Colonic mucosa (tissue), 4 donors: ENCODE measurements around the gene BID. TPM values are rescaled to one million over a fixed set of nuclear protein-coding genes. Genes with fewer than 3 reads are reported as not detected.

ENCODE experiments used
- DNase-seq: peaks from one replicate; pipeline ENCODE4 v3.0.0-alpha.2; 2020
- H3K27ac ChIP-seq: fragments of 200-600 bp; one replicate; pipeline ENCODE4 v1.8.0; 2021
- H3K27me3 ChIP-seq: fragments of 200-600 bp; one replicate; pipeline ENCODE4 v1.8.0; 2021
- H3K36me3 ChIP-seq: fragments of 200-600 bp; one replicate; pipeline ENCODE4 v1.8.0; 2021
- H3K4me1 ChIP-seq: fragments of 200-600 bp; one replicate; pipeline ENCODE4 v1.8.0; 2021; ENCODE audit warnings: mild to moderate bottlenecking
- H3K4me3 ChIP-seq: fragments of 200-600 bp; one replicate; pipeline ENCODE4 v1.8.0; 2021
- H3K9ac ChIP-seq, 2 donors: one replicate each; pipeline ENCODE4 v1.7.0; 2013; ENCODE audit warnings: control low read depth in 2 of 2, low read depth in 2 of 2, low read length in 2 of 2
- H3K9me3 ChIP-seq: fragments of 200-600 bp; one replicate; pipeline ENCODE4 v1.8.0; 2021
- intact Hi-C: fragments of 100-400 bp; cut with DNase I; formaldehyde crosslinking; loops from one replicate; pipeline ENCODE4 v1.14.1; 2022
- total RNA-seq, 2 donors: library from RNA; stranded (reverse); fragmentation: NEBNext Ultra II Directional in 1 of 2; extraction: Animal tissue kit (Norgen Biotek cat#: 25700) in 1 of 2; gene quantifications; one replicate each; pipeline ENCODE4 v1.2.1, GENCODE V29; 2021
- TF ChIP-seq, protein P1 (sequence below): fragments of 200-600 bp; IDR thresholded peaks from one replicate; pipeline ENCODE4 v1.8.0; 2022; ENCODE audit warnings: antibody characterized with exemption, mild to moderate bottlenecking
- donor health status: healthy.
- donor health status: DM: no; HTN: no; CAD: no.
- donor health status: DM: no; HTN: no; CAD: no.

The BID gene
- total RNA-seq, 2 donors from 2014 or later: 35.9 to 57.5 TPM

DNA sequence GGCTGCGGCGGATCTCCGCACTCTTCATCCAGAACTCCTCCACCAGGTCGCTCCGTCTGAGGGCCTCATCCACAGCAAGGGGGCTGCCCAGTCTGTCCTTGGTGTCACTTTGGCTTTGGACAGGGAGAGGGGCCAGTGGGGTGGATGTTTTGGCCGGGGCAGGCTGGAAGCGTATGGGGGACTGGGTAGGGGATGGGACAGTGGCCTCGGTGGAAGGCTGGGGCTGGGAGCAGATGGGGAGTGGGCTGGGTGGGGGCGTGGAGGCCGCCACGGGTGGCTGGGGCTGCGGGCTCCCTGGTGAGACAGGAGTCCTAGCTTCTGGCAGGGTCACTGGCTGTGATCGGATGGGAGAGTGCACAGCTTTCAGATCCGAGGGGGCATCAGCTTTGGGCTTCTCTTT is 44.4 kb upstream of the BID start:
- TF ChIP-seq, protein P1, sequence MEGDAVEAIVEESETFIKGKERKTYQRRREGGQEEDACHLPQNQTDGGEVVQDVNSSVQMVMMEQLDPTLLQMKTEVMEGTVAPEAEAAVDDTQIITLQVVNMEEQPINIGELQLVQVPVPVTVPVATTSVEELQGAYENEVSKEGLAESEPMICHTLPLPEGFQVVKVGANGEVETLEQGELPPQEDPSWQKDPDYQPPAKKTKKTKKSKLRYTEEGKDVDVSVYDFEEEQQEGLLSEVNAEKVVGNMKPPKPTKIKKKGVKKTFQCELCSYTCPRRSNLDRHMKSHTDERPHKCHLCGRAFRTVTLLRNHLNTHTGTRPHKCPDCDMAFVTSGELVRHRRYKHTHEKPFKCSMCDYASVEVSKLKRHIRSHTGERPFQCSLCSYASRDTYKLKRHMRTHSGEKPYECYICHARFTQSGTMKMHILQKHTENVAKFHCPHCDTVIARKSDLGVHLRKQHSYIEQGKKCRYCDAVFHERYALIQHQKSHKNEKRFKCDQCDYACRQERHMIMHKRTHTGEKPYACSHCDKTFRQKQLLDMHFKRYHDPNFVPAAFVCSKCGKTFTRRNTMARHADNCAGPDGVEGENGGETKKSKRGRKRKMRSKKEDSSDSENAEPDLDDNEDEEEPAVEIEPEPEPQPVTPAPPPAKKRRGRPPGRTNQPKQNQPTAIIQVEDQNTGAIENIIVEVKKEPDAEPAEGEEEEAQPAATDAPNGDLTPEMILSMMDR: no peak
- no peak overlapping the region for H3K9ac ChIP-seq
- no peak overlapping the region for H3K27ac ChIP-seq
- no peak overlapping the region for H3K4me3 ChIP-seq
- H3K4me1 ChIP-seq: no peaks in the 10 kb centered on the region
- no peaks in the 10 kb centered on the region for H3K9me3 ChIP-seq
- DNase-seq: no peak
- peaks cover 7% of the 10 kb centered on the region for H3K36me3 ChIP-seq
- H3K27me3 ChIP-seq: no peaks in the 10 kb centered on the region
- intact Hi-C loops: no loop called here

DNA sequence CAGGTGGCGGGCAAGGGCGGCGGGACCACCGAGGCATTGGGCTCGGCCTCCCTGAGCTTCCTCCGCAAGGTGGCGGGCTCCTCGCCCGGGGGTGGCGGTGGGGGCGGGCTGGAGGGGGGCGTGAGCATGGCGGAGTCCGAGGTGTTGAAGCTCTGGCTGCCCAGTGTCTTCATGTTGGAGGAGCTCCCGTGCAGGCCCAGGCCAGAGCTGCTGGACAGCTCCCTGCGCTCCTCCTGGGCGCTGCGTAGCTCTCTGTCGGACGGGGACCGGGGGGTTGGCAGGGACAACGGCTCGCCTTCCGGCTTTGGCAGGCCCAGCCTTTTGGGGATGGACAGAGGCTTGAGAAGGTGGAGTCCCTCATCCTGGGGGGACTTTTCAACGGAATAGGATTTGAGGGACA is 43.9 kb upstream of the BID start:
- TF ChIP-seq, protein P1: no peak
- H3K4me3 ChIP-seq: no peak overlapping the region
- H3K36me3 ChIP-seq: peaks cover 7% of the 10 kb centered on the region
- H3K4me1 ChIP-seq: no peaks in the 10 kb centered on the region
- H3K27me3 ChIP-seq: no peaks in the 10 kb centered on the region
- H3K27ac ChIP-seq: no peak overlapping the region
- no peak overlapping the region for H3K9ac ChIP-seq
- intact Hi-C loops: no loop called here
- DNase-seq: no peak
- no peaks in the 10 kb centered on the region for H3K9me3 ChIP-seq

DNA sequence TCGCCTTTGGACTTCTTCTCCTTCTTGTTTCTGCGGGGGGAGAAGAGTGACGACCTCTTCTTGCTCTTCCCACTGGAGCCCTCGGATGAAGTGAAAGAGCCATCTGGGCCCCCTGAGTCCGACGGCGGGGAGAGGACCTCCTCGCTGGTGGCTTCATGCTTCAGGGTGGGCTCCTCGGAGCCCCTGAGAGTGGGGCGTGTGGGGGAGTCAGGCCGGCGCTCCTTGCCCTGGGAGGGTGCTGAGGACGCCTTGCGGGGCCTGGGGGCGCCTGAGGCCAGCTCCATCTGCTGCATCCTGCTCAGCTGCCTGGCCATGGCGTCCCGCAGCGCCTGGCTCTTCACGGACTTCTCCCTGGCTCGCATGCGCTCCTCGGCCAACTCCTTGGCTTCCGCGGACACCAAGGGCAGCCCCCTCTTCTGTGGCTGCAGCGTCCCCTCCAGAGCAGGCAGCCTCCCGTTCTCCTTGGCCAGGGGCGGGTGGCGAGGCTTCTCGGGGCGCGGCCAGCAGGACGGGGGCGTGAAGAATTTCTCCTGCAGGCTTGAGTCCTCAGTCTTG is 43.3 kb upstream of the BID start:
- Histone ChIP-seq H3K4me3 (no peak overlapping the region), H3K9ac (no peak overlapping the region), H3K4me1 (no peaks in the 10 kb centered on the region), H3K9me3 (no peaks in the 10 kb centered on the region), H3K27me3 (no peaks in the 10 kb centered on the region), H3K36me3 (peaks cover 7% of the 10 kb centered on the region), H3K27ac (no peak overlapping the region)
- TF ChIP-seq, protein P1: no peak
- intact Hi-C loops: no loop called here
- no peak for DNase-seq

DNA sequence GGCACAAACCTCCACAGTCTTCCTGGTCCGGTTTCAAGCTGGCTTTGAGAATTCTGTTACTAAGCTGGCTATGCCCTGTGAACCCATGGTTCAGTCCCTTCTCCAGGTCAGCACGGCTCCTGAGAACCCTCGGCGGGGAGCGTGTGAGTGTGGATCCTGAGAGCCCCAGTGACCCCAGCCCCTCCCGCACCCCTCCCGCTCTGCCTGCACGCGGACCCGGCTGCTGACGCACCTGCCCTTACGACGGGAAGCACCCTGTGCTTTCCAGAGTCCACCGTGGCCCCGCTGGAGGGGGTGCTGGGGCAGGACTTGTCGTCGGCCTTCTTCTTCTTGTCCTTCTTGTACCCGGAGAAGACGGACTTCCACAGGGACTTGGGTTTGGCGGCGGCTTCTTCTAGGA is 42.8 kb upstream of the BID start:
- intact Hi-C loops: no loop called here

DNA sequence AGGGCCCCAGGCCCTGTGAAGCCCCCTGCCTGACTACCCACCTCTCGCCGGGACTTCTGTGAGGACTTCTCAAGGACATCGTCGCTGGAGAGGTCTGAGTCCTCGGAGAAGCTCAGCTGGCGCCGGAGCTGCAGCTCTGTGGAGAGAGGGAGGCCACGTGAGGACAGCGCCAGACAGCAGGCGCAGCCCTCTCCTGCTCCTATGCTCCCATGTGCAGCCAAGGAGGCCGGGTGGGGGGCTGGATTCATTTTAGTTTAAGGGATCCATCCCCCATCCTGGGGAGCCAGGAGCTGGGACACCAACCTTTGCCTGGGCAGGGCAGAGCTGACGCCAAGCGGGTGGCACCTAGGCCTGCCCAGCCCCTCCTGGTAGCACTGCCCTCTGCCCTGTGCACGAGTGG is 42.4 kb upstream of the BID start:
- intact Hi-C loops: no loop called here
- Histone ChIP-seq H3K36me3 (peaks cover 7% of the 10 kb centered on the region), H3K9me3 (no peaks in the 10 kb centered on the region), H3K9ac (no peak overlapping the region), H3K27ac (no peak overlapping the region), H3K27me3 (no peaks in the 10 kb centered on the region), H3K4me3 (no peak overlapping the region), H3K4me1 (no peaks in the 10 kb centered on the region)
- DNase-seq: no peak
- TF ChIP-seq, protein P1: no peak

More for the DNA sequence above, 42.8 kb upstream of the BID start:
- Histone ChIP-seq H3K9ac (no peak overlapping the region), H3K27me3 (no peaks in the 10 kb centered on the region), H3K4me3 (no peak overlapping the region), H3K36me3 (peaks cover 7% of the 10 kb centered on the region), H3K4me1 (no peaks in the 10 kb centered on the region), H3K27ac (no peak overlapping the region), H3K9me3 (no peaks in the 10 kb centered on the region)
- no peak for DNase-seq
- TF ChIP-seq, protein P1: no peak
